Ramos (cell line): ENCODE data around the gene PPP2R5C.

Experiments
- in situ Hi-C: fragments of 300-500 bp; cut with MboI; formaldehyde crosslinking; loops from one replicate; pipeline ENCODE4 v1.14.3; 2022; ENCODE audit warnings: low sequenced_read_pairs; ENCODE audit not compliant: unreplicated experiment

Gene PPP2R5C

GRCh38 chr14:101761032-101761880 lies at the start of gene PPP2R5C:
Gene PPP2R5C, plus strand, starts transcription at chr14:101761709. Its CDS starts 185 bp downstream, at chr14:101761894.
- in situ Hi-C loops, result no loop called here

GRCh38 chr14:101711857-101712233 lies 49.7 kb upstream of the PPP2R5C start:
- in situ Hi-C loops, result loop anchor here (10.0 to 25.0 kb wide), 2 partner anchors 383 to 600 kb away; partner anchors contain the start of genes MOK and ZNF839

GRCh38 chr14:101712341-101712740 lies 49.2 kb upstream of the PPP2R5C start:
- in situ Hi-C loops, result loop anchor here (10.0 to 25.0 kb wide), 2 partner anchors 382 to 600 kb away; partner anchors contain the start of genes MOK and ZNF839

- in situ Hi-C loops, result loop anchor here (10.0 to 25.0 kb wide), 2 partner anchors 382 to 599 kb away; partner anchors contain the start of genes MOK and ZNF839
Observed at GRCh38 chr14:101713091-101713490, 48.4 kb upstream of the PPP2R5C start.

- in situ Hi-C loops, result loop anchor here (10.0 to 25.0 kb wide), 2 partner anchors 381 to 599 kb away; partner anchors contain the start of genes MOK and ZNF839
Observed at GRCh38 chr14:101713621-101714349, 47.7 kb upstream of the PPP2R5C start.

- in situ Hi-C loops, result loop anchor here (10.0 to 25.0 kb wide), 2 partner anchors 380 to 598 kb away; partner anchors contain the start of genes MOK and ZNF839
Observed at GRCh38 chr14:101714394-101714793, 47.1 kb upstream of the PPP2R5C start.

- in situ Hi-C loops, result loop anchor here (10.0 to 25.0 kb wide), 2 partner anchors 379 to 597 kb away; partner anchors contain the start of genes MOK and ZNF839
Observed at GRCh38 chr14:101715210-101716076, 46.1 kb upstream of the PPP2R5C start.

GRCh38 chr14:101716077-101716950 lies 45.2 kb upstream of the PPP2R5C start:
- in situ Hi-C loops, result loop anchor here (10.0 to 25.0 kb wide), 2 partner anchors 378 to 596 kb away; partner anchors contain the start of genes MOK and ZNF839

- in situ Hi-C loops, result loop anchor here (10.0 to 25.0 kb wide), 2 partner anchors 378 to 595 kb away; partner anchors contain the start of genes MOK and ZNF839
Observed at GRCh38 chr14:101716956-101717662, 44.4 kb upstream of the PPP2R5C start.

GRCh38 chr14:101717663-101718490 lies 43.6 kb upstream of the PPP2R5C start:
- in situ Hi-C loops, result loop anchor here (10.0 to 25.0 kb wide), 2 partner anchors 377 to 594 kb away; partner anchors contain the start of genes MOK and ZNF839

- in situ Hi-C loops, result loop anchor here (10.0 to 25.0 kb wide), 2 partner anchors 376 to 593 kb away; partner anchors contain the start of genes MOK and ZNF839
Observed at GRCh38 chr14:101719045-101719645, 42.4 kb upstream of the PPP2R5C start.

- in situ Hi-C loops, result loop anchor here (10.0 to 25.0 kb wide), 2 partner anchors 375 to 593 kb away; partner anchors contain the start of genes MOK and ZNF839
Observed at GRCh38 chr14:101719708-101720107, 41.8 kb upstream of the PPP2R5C start.

GRCh38 chr14:101721111-101721510 lies 40.4 kb upstream of the PPP2R5C start:
- in situ Hi-C loops, result loop anchor here (25.0 kb wide), 1 partner anchor 591 kb away; the partner anchor contains the start of genes MOK and ZNF839

GRCh38 chr14:101721951-101722661 lies 39.4 kb upstream of the PPP2R5C start:
- in situ Hi-C loops, result loop anchor here (25.0 kb wide), 1 partner anchor 590 kb away; the partner anchor contains the start of genes MOK and ZNF839

- in situ Hi-C loops, result loop anchor here (25.0 kb wide), 1 partner anchor 589 kb away; the partner anchor contains the start of genes MOK and ZNF839
Observed at GRCh38 chr14:101723061-101723595, 38.4 kb upstream of the PPP2R5C start.
